OCI-LY1 (cell line): ENCODE data around the gene STKLD1.

ENCODE experiments used
- H2AFZ ChIP-seq: fragments of 200-600 bp; sonication (generic), shearing (Covaris generic); 2 replicates; pipeline ENCODE4 v1.6.0; 2014; ENCODE audit warnings: antibody characterized with exemption, mild to moderate bottlenecking, low read length
- H3F3A ChIP-seq: fragments of 200-600 bp; sonication (generic), shearing (Covaris generic); 2 replicates; pipeline ENCODE4 v1.6.0; 2014; ENCODE audit warnings: mild to moderate bottlenecking, antibody characterized with exemption, low read length, moderate library complexity; ENCODE audit not compliant: insufficient read depth
- H3K27ac ChIP-seq: fragments of 200-600 bp; sonication (generic); 2 replicates; pipeline ENCODE4 v1.5.1; 2014; ENCODE audit warnings: low read length, mixed run types, mild to moderate bottlenecking, low read depth; ENCODE audit not compliant: poor library complexity, severe bottlenecking
- H3K27me3 ChIP-seq: fragments of 200-600 bp; sonication (generic); 2 replicates; pipeline ENCODE4 v1.6.0; 2014; ENCODE audit warnings: antibody characterized with exemption, mild to moderate bottlenecking, low read length, moderate library complexity; ENCODE audit not compliant: insufficient read depth
- H3K36me3 ChIP-seq: fragments of 200-600 bp; sonication (generic); 2 replicates; pipeline ENCODE4 v1.6.1; 2014; ENCODE audit warnings: mild to moderate bottlenecking, antibody characterized with exemption, low read length, moderate library complexity, mixed read lengths; ENCODE audit not compliant: insufficient read depth
- H3K4me1 ChIP-seq: fragments of 200-600 bp; sonication (generic); 2 replicates; pipeline ENCODE4 v1.5.1; 2014; ENCODE audit warnings: mild to moderate bottlenecking, low read length, moderate library complexity; ENCODE audit not compliant: insufficient read depth, severe bottlenecking
- H3K4me2 ChIP-seq: fragments of 200-600 bp; sonication (generic), shearing (Covaris generic); 2 replicates; pipeline ENCODE4 v1.6.1; 2014; ENCODE audit warnings: low read length
- H3K4me3 ChIP-seq: fragments of 200-600 bp; sonication (generic); 2 replicates; pipeline ENCODE4 v1.5.1; 2014; ENCODE audit warnings: low read length, low read depth, mild to moderate bottlenecking, mixed read lengths; ENCODE audit not compliant: poor library complexity, severe bottlenecking
- H3K79me2 ChIP-seq: fragments of 200-600 bp; shearing (Covaris generic); 2 replicates; pipeline ENCODE4 v1.6.1; 2016; ENCODE audit warnings: mixed run types, low read length, mixed read lengths; ENCODE audit not compliant: insufficient read depth
- H3K9ac ChIP-seq: fragments of 200-600 bp; sonication (generic), shearing (Covaris generic); 2 replicates; pipeline ENCODE4 v1.6.1; 2014; ENCODE audit warnings: mild to moderate bottlenecking, low read length, mixed read lengths
- H3K9me2 ChIP-seq: fragments of 200-600 bp; sonication (generic), shearing (Covaris generic); 2 replicates; pipeline ENCODE4 v1.6.1; 2014; ENCODE audit warnings: low read depth, mild to moderate bottlenecking, low read length, mixed read lengths
- H3K9me3 ChIP-seq: fragments of 200-600 bp; shearing (Covaris generic); 2 replicates; pipeline ENCODE4 v1.6.1; 2014; ENCODE audit warnings: low read length, mixed read lengths
- H4K20me1 ChIP-seq: fragments of 200-600 bp; sonication (generic), shearing (Covaris generic); 2 replicates; pipeline ENCODE4 v1.6.0; 2016; ENCODE audit warnings: mild to moderate bottlenecking, low read length; ENCODE audit not compliant: insufficient read depth
- CTCF ChIP-seq: fragments of 200-600 bp; sonication (generic), shearing (Covaris generic); IDR thresholded peaks from 2 replicates; pipeline ENCODE4 v1.5.1; 2017; ENCODE audit warnings: mild to moderate bottlenecking, antibody characterized with exemption, low read length, moderate library complexity, mixed read lengths
- EZH2 ChIP-seq: fragments of 200-600 bp; sonication (generic), shearing (Covaris generic); IDR thresholded peaks from 2 replicates; pipeline ENCODE4 v1.8.0; 2017; ENCODE audit warnings: borderline replicate concordance, mixed run types, mild to moderate bottlenecking, antibody characterized with exemption, low read length, moderate library complexity, mixed read lengths

The STKLD1 gene

GRCh38 chr9:133344071-133344470 is 32.1 kb upstream of the STKLD1 start:
- Histone ChIP-seq H3K27ac (no peak overlapping the region), H3K4me3 (no peak overlapping the region), H3K79me2 (peaks cover 10% of the 10 kb centered on the region), H3K36me3 (peaks cover 76% of the 10 kb centered on the region), H3K4me2 (no peak overlapping the region), H3K9ac (no peak overlapping the region), H2AFZ (no peak overlapping the region), H3F3A (no peaks in the 10 kb centered on the region), H4K20me1 (no peaks in the 10 kb centered on the region), H3K27me3 (no peaks in the 10 kb centered on the region), H3K9me2 (no peaks in the 10 kb centered on the region), H3K4me1 (peaks cover 26% of the 10 kb centered on the region), H3K9me3 (no peaks in the 10 kb centered on the region)
- TF ChIP-seq EZH2 (no peak), CTCF (no peak)

- peaks cover 35% of the 10 kb centered on the region for H3K4me1 ChIP-seq
- H3K27ac ChIP-seq: no peak overlapping the region
- no peak overlapping the region for H3K4me3 ChIP-seq
- TF ChIP-seq CTCF (no peak), EZH2 (no peak)
- H3K4me2 ChIP-seq: no peak overlapping the region
- no peaks in the 10 kb centered on the region for H3K9me3 ChIP-seq
- H3K27me3 ChIP-seq: no peaks in the 10 kb centered on the region
- peaks cover 76% of the 10 kb centered on the region for H3K36me3 ChIP-seq
- no peak overlapping the region for H2AFZ ChIP-seq
- H4K20me1 ChIP-seq: no peaks in the 10 kb centered on the region
- peaks cover 13% of the 10 kb centered on the region for H3K79me2 ChIP-seq
- no peak overlapping the region for H3K9ac ChIP-seq
- H3F3A ChIP-seq: 0 out of 2 replicates have a peak, but pooled peaks cover 2% of the 10 kb centered on the region
- no peaks in the 10 kb centered on the region for H3K9me2 ChIP-seq
These were observed 31.2 kb upstream of the STKLD1 start for GRCh38 chr9:133344979-133345378.

GRCh38 chr9:133345596-133345995 is 30.6 kb upstream of the STKLD1 start:
- Histone ChIP-seq H3K4me2 (no peak overlapping the region), H3F3A (peaks cover 6% of the 10 kb centered on the region; the same call in 1 of the 2 replicates), H3K9ac (no peak overlapping the region), H3K27ac (no peak overlapping the region), H3K9me3 (no peaks in the 10 kb centered on the region), H3K4me3 (no peak overlapping the region), H3K79me2 (peaks cover 13% of the 10 kb centered on the region), H3K27me3 (no peaks in the 10 kb centered on the region), H4K20me1 (no peaks in the 10 kb centered on the region), H3K9me2 (no peaks in the 10 kb centered on the region), H2AFZ (no peak overlapping the region), H3K4me1 (peaks cover 35% of the 10 kb centered on the region), H3K36me3 (peaks cover 76% of the 10 kb centered on the region)
- TF ChIP-seq CTCF (no peak), EZH2 (no peak)
